LNCaP clone FGC (cell line): ENCODE data around the gene CETN3.

Experiments
- DNase-seq: peaks from one replicate; pipeline ENCODE4 v3.0.0-alpha.2; 2011; ENCODE audit warnings: low read depth
- H3K4me3 ChIP-seq: 2 replicates; pipeline ENCODE4 v1.5.1; 2011; ENCODE audit warnings: mild to moderate bottlenecking, low read depth, low read length, control low read depth
- CTCF ChIP-seq: IDR thresholded peaks from 2 replicates; pipeline ENCODE4 v1.5.1; 2012; ENCODE audit warnings: mild to moderate bottlenecking; ENCODE audit not compliant: control insufficient read depth, insufficient read depth; ENCODE audit errors: extremely low read depth

CETN3 gene

GRCh38 chr5:90367879-90368278 lies 41.7 kb downstream of the CETN3 start:
- no peak for TF ChIP-seq CTCF
- no peak for DNase-seq
- H3K4me3 ChIP-seq: no peak overlapping the region

GRCh38 chr5:90366948-90367347 lies 42.6 kb downstream of the CETN3 start:
- no peak for DNase-seq
- no peak overlapping the region for H3K4me3 ChIP-seq
- TF ChIP-seq CTCF: no peak

GRCh38 chr5:90365328-90365727 lies 44.2 kb downstream of the CETN3 start:
- no peak for TF ChIP-seq CTCF

GRCh38 chr5:90359073-90359920 lies 50.3 kb downstream of the CETN3 start:
- TF ChIP-seq CTCF: no peak
- H3K4me3 ChIP-seq: no peak overlapping the region
- no peak for DNase-seq

More at GRCh38 chr5:90365328-90365727, 44.2 kb downstream of the CETN3 start:
- no peak for DNase-seq
- no peak overlapping the region for H3K4me3 ChIP-seq

GRCh38 chr5:90356622-90357021 lies 52.9 kb downstream of the CETN3 start:
- no peak for DNase-seq
- no peak overlapping the region for H3K4me3 ChIP-seq

GRCh38 chr5:90356176-90356575 lies 53.4 kb downstream of the CETN3 start:
- no peak overlapping the region for H3K4me3 ChIP-seq
- TF ChIP-seq CTCF: no peak
- DNase-seq: no peak

More at GRCh38 chr5:90356622-90357021, 52.9 kb downstream of the CETN3 start:
- no peak for TF ChIP-seq CTCF

GRCh38 chr5:90355635-90356034 lies 53.9 kb downstream of the CETN3 start:
- H3K4me3 ChIP-seq: no peak overlapping the region
- no peak for TF ChIP-seq CTCF
- no peak for DNase-seq
